ENCODE data around the gene KRT34. TPM values are rescaled to one million over a fixed set of nuclear protein-coding genes. Genes with fewer than 3 reads are reported as not detected.
A peak's percentile ranks its signal among the peaks of the same experiment; 100 is the strongest.
"Not testable (repeated sequence)": the region's sequence is repeated elsewhere in the genome, so short reads cannot be mapped to it uniquely, and the experiment has no call there.

KRT34 gene
- total RNA-seq, 1 experiment from 2014 or later: not detected

- no peak for DNase-seq (ENCODE audit: low read depth)
These were observed 1.6 kb upstream of the KRT34 start for GRCh38 chr17:41383690-41384089.

DNA sequence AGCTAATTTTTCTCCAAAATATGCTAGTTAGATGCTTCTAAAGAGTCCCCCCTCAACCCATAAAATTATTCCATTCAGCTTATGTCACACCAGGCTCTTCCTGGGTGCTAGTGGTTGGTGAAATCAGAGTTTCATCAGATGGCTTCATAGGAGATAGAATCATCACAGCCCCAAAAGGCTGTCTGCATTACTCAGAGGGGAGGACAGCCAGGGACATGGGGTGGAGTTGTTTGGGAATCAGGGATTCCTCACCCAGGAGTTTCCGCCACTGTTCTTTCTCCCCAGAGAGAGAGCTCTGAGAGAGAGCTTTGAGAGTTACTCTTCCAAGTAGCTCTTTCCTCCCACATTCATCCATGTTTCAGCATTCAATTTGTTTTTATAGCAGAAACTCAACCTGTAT is 288 bp upstream of the KRT34 start:
- no peak for DNase-seq (ENCODE audit: low read depth)
- in situ Hi-C loops (cut with HindIII; ENCODE audit: low pct_unique_long_range_greater_than_20kb, low sequenced_read_pairs): no loop called here

More at GRCh38 chr17:41383690-41384089, 1.6 kb upstream of the KRT34 start:
- in situ Hi-C loops (cut with HindIII; ENCODE audit: low pct_unique_long_range_greater_than_20kb, low sequenced_read_pairs): no loop called here

DNA sequence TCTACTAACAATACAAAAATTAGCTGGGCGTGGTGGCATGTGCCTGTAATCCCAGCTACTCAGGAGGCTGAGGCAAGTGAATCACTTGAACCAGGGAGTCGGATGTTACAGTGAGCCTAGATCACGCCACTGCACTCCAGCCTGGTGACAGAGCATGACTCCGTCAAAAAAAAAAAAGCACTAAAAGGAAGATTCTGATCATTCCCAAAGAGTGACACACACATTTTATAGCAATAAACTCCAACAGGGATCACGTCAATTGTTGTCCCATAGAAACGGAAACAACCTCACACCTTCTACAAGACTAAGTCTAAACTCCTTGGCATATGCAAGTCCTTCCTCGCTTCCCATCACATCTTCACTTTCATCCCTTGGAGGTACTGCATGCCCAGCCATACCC is 2.0 kb downstream of the KRT34 start:
- in situ Hi-C loops (cut with HindIII; ENCODE audit: low pct_unique_long_range_greater_than_20kb, low sequenced_read_pairs): not testable (repeated sequence)

DNA sequence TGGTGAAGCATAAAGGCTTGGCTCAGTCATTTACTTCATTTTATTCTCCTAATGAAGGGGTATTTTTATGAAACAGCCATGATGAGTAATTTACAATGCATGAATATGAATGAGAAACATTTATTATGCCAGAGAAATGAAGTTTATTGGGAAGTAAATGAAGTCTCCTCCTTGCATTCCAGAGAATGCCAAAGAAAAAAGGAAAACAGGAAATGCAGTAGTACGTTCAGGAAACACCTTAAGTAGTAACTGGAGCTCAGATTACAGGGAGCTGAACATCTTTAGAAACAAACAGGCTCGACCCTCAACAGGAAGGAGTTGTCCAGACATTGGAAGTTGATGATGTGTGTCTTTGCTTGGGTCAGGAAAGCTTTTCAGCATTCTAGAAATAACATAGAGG is 4.6 kb downstream of the KRT34 start:
- no peak for DNase-seq (ENCODE audit: low read depth)
- in situ Hi-C loops (cut with HindIII; ENCODE audit: low pct_unique_long_range_greater_than_20kb, low sequenced_read_pairs): no loop called here

More for the DNA sequence above, 2.0 kb downstream of the KRT34 start:
- DNase-seq (ENCODE audit: low read depth): peak; percentile 84

- no peak for DNase-seq (ENCODE audit: low read depth)
- in situ Hi-C loops (cut with HindIII; ENCODE audit: low pct_unique_long_range_greater_than_20kb, low sequenced_read_pairs): no loop called here
These were observed 12.4 kb downstream of the KRT34 start, which contains the start of gene KRT33B for GRCh38 chr17:41369713-41370112. KRT33B (minus strand) TSS chr17:41369813; CDS start chr17:41369750, 63 bp downstream.

DNA sequence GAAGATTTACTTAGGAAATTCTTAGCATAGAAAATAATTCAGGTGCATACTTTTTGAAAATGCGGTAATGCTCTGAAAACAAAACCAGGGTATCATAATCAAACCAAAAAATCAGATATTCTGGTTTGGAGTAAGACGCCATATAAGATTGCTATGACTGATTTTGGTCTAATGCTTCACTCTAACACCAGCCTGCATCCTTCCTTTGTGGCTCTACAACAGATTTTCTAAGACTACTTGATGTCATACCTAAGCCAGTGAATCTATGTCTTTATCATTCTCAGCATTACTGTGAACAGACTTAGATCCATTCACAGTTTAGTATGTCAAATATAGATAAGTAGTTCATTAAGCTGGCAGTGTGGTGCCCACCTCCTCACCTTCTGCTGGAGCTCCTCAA is 13.1 kb downstream of the KRT34 start:
- in situ Hi-C loops (cut with HindIII; ENCODE audit: low pct_unique_long_range_greater_than_20kb, low sequenced_read_pairs): no loop called here

GRCh38 chr17:41367426-41368075 is 14.6 kb downstream of the KRT34 start:
- no peak for DNase-seq (ENCODE audit: low read depth)
- in situ Hi-C loops (cut with HindIII; ENCODE audit: low pct_unique_long_range_greater_than_20kb, low sequenced_read_pairs): no loop called here

More for the DNA sequence above, 13.1 kb downstream of the KRT34 start:
- no peak for DNase-seq (ENCODE audit: low read depth)

GRCh38 chr17:41366070-41366469 is 16.0 kb downstream of the KRT34 start:
- DNase-seq (ENCODE audit: low read depth): no peak
- in situ Hi-C loops (cut with HindIII; ENCODE audit: low pct_unique_long_range_greater_than_20kb, low sequenced_read_pairs): no loop called here

GRCh38 chr17:41363881-41364280 is 18.2 kb downstream of the KRT34 start:
- DNase-seq (ENCODE audit: low read depth): no peak
- in situ Hi-C loops (cut with HindIII; ENCODE audit: low pct_unique_long_range_greater_than_20kb, low sequenced_read_pairs): no loop called here

- peak; percentile 88 for DNase-seq (ENCODE audit: low read depth)
- in situ Hi-C loops (cut with HindIII; ENCODE audit: low pct_unique_long_range_greater_than_20kb, low sequenced_read_pairs): no loop called here
These were observed 21.7 kb downstream of the KRT34 start for GRCh38 chr17:41360296-41360995.

GRCh38 chr17:41354536-41354935 is 27.6 kb downstream of the KRT34 start:
- no peak for DNase-seq (ENCODE audit: low read depth)
- in situ Hi-C loops (cut with HindIII; ENCODE audit: low pct_unique_long_range_greater_than_20kb, low sequenced_read_pairs): no loop called here

DNA sequence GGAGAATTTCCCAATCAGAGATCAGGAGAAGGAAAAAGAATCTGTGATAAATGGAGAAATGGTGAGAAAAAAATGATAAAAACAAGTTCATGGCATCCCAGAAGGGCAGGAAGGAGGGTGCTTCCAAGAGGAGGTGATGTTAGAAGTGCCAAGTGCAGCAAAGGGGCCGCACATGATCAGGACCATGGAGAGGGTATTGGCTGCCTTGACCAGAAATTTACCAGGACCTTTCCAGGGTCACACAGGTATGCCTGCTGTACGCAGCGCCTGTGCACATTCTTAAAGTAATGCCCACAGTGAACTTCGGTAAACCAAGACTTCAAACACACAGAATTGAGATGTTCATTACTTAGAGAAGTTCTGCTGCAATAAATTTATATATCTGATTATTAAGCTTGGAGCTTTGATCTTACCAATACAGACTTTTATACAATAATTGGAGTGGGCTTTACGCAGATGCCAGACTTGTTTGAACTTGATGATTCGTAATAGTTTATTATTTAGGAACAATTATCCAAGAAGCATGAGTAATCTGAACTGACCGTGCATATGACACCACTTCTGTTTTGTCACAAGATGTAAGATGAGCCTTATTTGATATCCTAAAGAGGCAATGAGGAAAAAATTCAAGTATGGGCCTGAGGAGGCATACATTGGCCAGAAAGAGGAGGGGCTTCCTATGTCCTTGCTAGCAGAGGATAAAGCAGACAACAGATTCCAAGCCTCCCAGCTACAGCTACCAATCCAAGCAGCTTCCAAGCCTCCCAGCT is 29.3 kb downstream of the KRT34 start:
- in situ Hi-C loops (cut with HindIII; ENCODE audit: low pct_unique_long_range_greater_than_20kb, low sequenced_read_pairs): no loop called here
- no peak for DNase-seq (ENCODE audit: low read depth)

DNA sequence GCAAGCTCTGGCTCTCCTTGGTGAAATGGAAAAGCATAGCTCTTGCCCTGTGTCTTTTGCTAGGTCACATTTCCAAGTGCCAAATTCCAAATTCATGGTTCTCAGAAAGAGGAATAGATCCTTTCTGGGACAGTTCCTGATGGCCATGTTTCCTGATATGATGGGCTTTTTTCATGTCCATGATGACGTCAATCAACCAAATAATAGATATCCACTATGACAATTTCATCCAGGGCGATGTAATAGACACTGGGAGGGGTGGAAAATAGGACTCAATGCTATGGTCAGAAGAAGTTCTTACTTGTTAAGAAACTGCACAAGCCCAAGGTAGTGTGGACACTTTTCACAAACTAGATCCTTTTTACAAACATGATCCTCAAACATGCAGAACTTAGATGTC is 30.9 kb downstream of the KRT34 start:
- DNase-seq (ENCODE audit: low read depth): no peak
- in situ Hi-C loops (cut with HindIII; ENCODE audit: low pct_unique_long_range_greater_than_20kb, low sequenced_read_pairs): no loop called here

DNA sequence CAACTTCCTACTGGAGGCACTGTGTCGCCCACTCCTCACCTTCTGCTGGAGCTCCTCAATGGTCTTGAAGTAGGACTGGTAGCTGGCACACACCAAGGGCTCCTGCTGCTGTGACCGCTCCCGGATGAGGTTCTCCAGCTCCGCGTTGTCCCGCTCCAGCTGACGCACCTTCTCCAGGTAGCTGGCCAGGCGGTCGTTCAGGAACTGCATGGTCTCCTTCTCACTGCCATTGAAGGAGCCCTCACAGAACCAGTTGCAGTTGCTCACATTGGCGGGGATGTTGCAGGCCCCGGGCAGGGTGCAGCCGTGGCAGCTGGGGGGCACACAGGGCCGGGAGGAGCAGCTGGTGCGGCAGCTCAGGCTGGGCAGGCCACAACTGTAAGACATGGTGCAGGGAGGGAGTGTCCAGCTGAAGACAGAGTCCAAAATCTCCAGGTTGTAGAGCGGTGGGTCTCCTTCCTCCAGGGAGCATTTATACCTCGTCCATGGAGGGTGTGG is 31.7 kb downstream of the KRT34 start, which contains the start of gene KRT33A:
Gene KRT33A (minus strand): TSS at position 448 of the 498 bp plus-strand sequence. CDS start 61 bp downstream, at position 387.
- DNase-seq (ENCODE audit: low read depth); in situ Hi-C loops (cut with HindIII; ENCODE audit: low pct_unique_long_range_greater_than_20kb, low sequenced_read_pairs): not testable (repeated sequence)

DNA sequence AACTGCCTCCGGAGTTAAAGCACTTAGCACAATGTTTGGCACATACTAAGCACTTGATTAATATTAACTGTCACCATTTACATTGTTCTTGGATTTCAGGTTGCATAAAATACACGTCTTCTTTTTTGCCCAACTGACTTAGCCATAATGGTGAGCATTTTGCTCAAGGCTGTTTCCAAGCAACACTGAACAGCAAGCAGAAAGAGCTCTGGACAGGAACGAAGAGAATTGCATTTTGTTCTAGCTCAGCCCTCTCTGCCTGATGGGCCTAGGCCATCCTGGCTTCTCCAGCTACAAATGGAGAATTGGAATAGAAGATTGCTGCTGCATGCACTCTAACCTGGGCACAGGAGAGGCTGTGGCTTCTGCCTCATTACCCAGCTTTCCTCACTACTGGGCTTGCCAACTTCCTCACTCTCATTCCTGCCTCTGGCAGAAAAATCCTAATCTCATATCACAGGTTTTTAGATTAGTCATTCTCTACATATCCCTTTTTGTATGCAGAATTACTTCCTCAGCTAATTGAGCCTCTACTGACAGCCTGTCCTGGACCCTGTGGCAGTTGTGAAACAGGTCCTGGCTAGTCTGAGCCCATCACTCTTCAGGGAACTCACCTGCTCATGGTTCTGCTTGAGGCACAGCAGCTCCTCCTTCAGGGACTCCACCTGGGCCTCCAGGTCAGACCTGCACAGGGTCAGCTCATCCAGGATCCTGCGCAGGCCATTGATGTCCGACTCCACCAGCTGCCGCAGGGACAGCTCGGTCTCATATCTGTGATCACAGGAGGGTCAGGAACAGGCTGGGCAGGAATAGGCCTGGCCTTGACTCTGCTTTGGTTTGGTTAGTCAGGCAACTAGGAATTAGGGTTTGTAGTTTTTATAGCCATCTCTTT is 34.0 kb downstream of the KRT34 start:
- no peak for DNase-seq (ENCODE audit: low read depth)
- in situ Hi-C loops (cut with HindIII; ENCODE audit: low pct_unique_long_range_greater_than_20kb, low sequenced_read_pairs): no loop called here

- DNase-seq (ENCODE audit: low read depth); in situ Hi-C loops (cut with HindIII; ENCODE audit: low pct_unique_long_range_greater_than_20kb, low sequenced_read_pairs): not testable (repeated sequence)
These were observed 35.7 kb downstream of the KRT34 start for GRCh38 chr17:41346421-41346820.

DNA sequence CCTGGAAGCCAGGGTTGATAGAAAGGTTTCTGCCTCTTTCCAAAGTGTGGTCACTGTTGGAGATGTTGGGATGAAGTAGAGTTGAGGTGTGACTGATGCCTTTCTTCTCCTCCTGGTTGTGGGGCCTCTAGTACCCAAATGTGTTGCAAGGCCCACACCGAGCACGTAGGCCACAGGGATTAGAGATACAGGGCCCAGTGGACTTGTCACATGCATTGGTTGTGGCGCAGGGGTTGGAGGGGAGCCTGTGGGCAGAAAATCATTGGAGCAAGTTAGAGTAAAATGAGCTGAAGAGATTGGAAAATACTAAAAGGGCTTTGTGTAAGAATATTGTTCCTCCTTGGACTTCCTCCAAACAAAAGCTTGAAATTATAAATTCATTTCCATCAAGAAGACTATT is 36.1 kb downstream of the KRT34 start:
- DNase-seq (ENCODE audit: low read depth): no peak
- in situ Hi-C loops (cut with HindIII; ENCODE audit: low pct_unique_long_range_greater_than_20kb, low sequenced_read_pairs): no loop called here

DNA sequence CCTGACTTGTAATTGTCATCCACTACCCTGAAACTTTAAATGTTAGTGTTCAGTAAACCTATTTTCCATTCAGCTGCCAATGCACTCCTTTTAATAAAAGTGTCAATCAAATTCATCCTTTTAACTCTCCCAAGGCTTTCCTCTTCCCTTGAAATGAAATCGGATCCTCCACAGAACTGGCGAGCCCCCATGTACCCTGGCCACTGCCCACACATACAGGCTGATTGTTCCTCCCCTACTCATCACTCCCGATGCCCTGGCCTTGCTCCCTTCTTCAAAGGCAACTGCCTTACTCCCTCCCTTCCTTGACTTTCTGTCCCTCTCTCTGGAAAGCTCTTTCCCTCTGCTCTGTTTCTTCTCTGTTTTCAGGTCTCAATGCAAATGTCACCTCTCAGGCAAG is 39.1 kb downstream of the KRT34 start:
- in situ Hi-C loops (cut with HindIII; ENCODE audit: low pct_unique_long_range_greater_than_20kb, low sequenced_read_pairs): no loop called here

More for the DNA sequence above, 39.1 kb downstream of the KRT34 start:
- no peak for DNase-seq (ENCODE audit: low read depth)
